DMS153 treated with DMSO at 0.1 percent for 48 hours (cell line): Measurements from ENCODE around the gene COPB1.
A peak's percentile ranks its signal among the peaks of the same experiment; 100 is the strongest.

ENCODE experiments used
- DNase-seq: peaks from one replicate; lab custom pipeline; 2025; ENCODE audit not compliant: unreplicated experiment; lab: John Stamatoyannopoulos, UW

Gene COPB1

GRCh38 chr11:14443638-14444037, 56.0 kb downstream of the COPB1 start:
- DNase-seq = no peak

GRCh38 chr11:14435717-14436512, 63.7 kb downstream of the COPB1 start:
- DNase-seq = no peak

GRCh38 chr11:14425621-14426020, 74.0 kb downstream of the COPB1 start:
- DNase-seq = no peak

GRCh38 chr11:14424096-14424495, 75.5 kb downstream of the COPB1 start:
- DNase-seq = no peak

- no peak for DNase-seq
These were observed 76.0 kb downstream of the COPB1 start for GRCh38 chr11:14423633-14424032.

- DNase-seq = no peak
These were observed 76.8 kb downstream of the COPB1 start for GRCh38 chr11:14422814-14423182.

GRCh38 chr11:14422052-14422813, 77.4 kb downstream of the COPB1 start:
- DNase-seq = peak; percentile 15

- no peak for DNase-seq
These were observed 79.4 kb downstream of the COPB1 start for GRCh38 chr11:14420223-14420622.

GRCh38 chr11:14418801-14419417, 80.7 kb downstream of the COPB1 start:
- DNase-seq = no peak

GRCh38 chr11:14417617-14418374, 81.8 kb downstream of the COPB1 start:
- DNase-seq = no peak

- no peak for DNase-seq
These were observed 82.4 kb downstream of the COPB1 start for GRCh38 chr11:14417186-14417585.

GRCh38 chr11:14414470-14415461, 84.8 kb downstream of the COPB1 start:
- no peak for DNase-seq

- DNase-seq = no peak
These were observed 86.1 kb downstream of the COPB1 start for GRCh38 chr11:14413307-14414069.

GRCh38 chr11:14411818-14412217, 87.8 kb downstream of the COPB1 start:
- DNase-seq = no peak

- DNase-seq = no peak
These were observed 89.7 kb downstream of the COPB1 start for GRCh38 chr11:14409891-14410290.

GRCh38 chr11:14408612-14409011, 91.0 kb downstream of the COPB1 start:
- DNase-seq = no peak
